HEK293 (cell line): ENCODE results near the gene NEGR1.

Source experiments
- CTCF ChIA-PET: fragments of 350-600 bp; formaldehyde crosslinking; extraction: SDS; loops from one replicate; lab custom pipeline; 2021; ENCODE audit warnings: antibody characterized with exemption; lab: Yijun Ruan, JAX
- POLR2A ChIA-PET: fragments of 300-600 bp; formaldehyde crosslinking; extraction: SDS; loops from one replicate; lab custom pipeline; 2020; ENCODE audit warnings: antibody characterized with exemption, inconsistent platforms; lab: Yijun Ruan, JAX
- H3K27ac ChIP-seq: fragments of 200-500 bp; sonication (Bioruptor generic); 2 replicates; pipeline ENCODE4 v1.5.1; 2014; ENCODE audit warnings: low read depth, low read length, control low read depth, inconsistent platforms; ENCODE audit errors: extremely low read depth
- H3K36me3 ChIP-seq, 2 experiments: fragments of 200-500 bp in 1 of 2; sonication (Bioruptor generic) in 1 of 2; 1 replicate in 1 of 2; 2 replicates in 1 of 2; pipeline ENCODE4 v1.5.1; 2014 to 2017; ENCODE audit warnings: inconsistent platforms in 2 of 2, low read length in 2 of 2; ENCODE audit not compliant: control insufficient read depth in 2 of 2, insufficient read depth in 1 of 2
- H3K4me1 ChIP-seq: fragments of 200-500 bp; sonication (Bioruptor generic); 2 replicates; pipeline ENCODE4 v1.5.1; 2014; ENCODE audit warnings: mild to moderate bottlenecking, low read length, inconsistent platforms; ENCODE audit not compliant: control insufficient read depth, insufficient read depth
- H3K4me3 ChIP-seq: 2 replicates; pipeline ENCODE4 v1.5.1; 2011; ENCODE audit warnings: low read depth, mild to moderate bottlenecking, control low read depth, low read length, moderate library complexity
- H3K9me3 ChIP-seq: fragments of 200-500 bp; sonication (Bioruptor generic); 2 replicates; pipeline ENCODE4 v1.5.1; 2014; ENCODE audit warnings: low read depth, low read length, inconsistent platforms; ENCODE audit not compliant: control insufficient read depth, insufficient read depth
- GLIS1 ChIP-seq: fragments of 450-650 bp; formaldehyde crosslinking; IDR thresholded peaks from 2 replicates; pipeline ENCODE4 v1.5.1; 2016; ENCODE audit warnings: missing biosample characterization, missing genetic modification characterization
- KLF8 ChIP-seq: fragments of 450-650 bp; formaldehyde crosslinking; IDR thresholded peaks from 2 replicates; pipeline ENCODE4 v1.5.1; 2016; ENCODE audit warnings: missing biosample characterization, missing genetic modification characterization
- PRDM1 ChIP-seq: fragments of 450-650 bp; formaldehyde crosslinking; IDR thresholded peaks from 2 replicates; pipeline ENCODE4; 2016; ENCODE audit warnings: missing biosample characterization, missing genetic modification characterization
- PRDM6 ChIP-seq: fragments of 450-650 bp; formaldehyde crosslinking; IDR thresholded peaks from 2 replicates; pipeline ENCODE4 v1.5.1; 2017; ENCODE audit warnings: missing biosample characterization, missing genetic modification characterization
- SALL2 ChIP-seq: fragments of 450-650 bp; formaldehyde crosslinking; IDR thresholded peaks from 2 replicates; pipeline ENCODE4 v1.5.0; 2017; ENCODE audit warnings: missing biosample characterization, mild to moderate bottlenecking, missing genetic modification characterization, borderline replicate concordance
- SCRT1 ChIP-seq: fragments of 450-650 bp; formaldehyde crosslinking; IDR thresholded peaks from 2 replicates; pipeline ENCODE4 v1.5.1; 2016; ENCODE audit warnings: missing biosample characterization, missing genetic modification characterization, borderline replicate concordance
- YY1 ChIP-seq: fragments of 450-650 bp; formaldehyde crosslinking; IDR thresholded peaks from 2 replicates; pipeline ENCODE4 v1.5.1; 2018; ENCODE audit warnings: missing biosample characterization, missing genetic modification characterization
- ZFP37 ChIP-seq: fragments of 450-650 bp; formaldehyde crosslinking; IDR thresholded peaks from 2 replicates; pipeline ENCODE4 v1.5.1; 2016; ENCODE audit warnings: missing biosample characterization, missing genetic modification characterization
- ZIC2 ChIP-seq: fragments of 450-650 bp; formaldehyde crosslinking; IDR thresholded peaks from 2 replicates; pipeline ENCODE4 v1.5.1; 2016; ENCODE audit warnings: missing biosample characterization, missing genetic modification characterization
- ZNF112 ChIP-seq: fragments of 450-650 bp; formaldehyde crosslinking; IDR thresholded peaks from 2 replicates; pipeline ENCODE4 v1.5.0; 2017; ENCODE audit warnings: missing biosample characterization, missing genetic modification characterization
- ZNF133 ChIP-seq: fragments of 450-650 bp; formaldehyde crosslinking; IDR thresholded peaks from 2 replicates; pipeline ENCODE4 v1.5.1; 2016; ENCODE audit warnings: missing biosample characterization, missing genetic modification characterization
- ZNF169 ChIP-seq: fragments of 450-650 bp; formaldehyde crosslinking; IDR thresholded peaks from 2 replicates; pipeline ENCODE4 v1.5.1; 2016; ENCODE audit warnings: missing biosample characterization, missing genetic modification characterization
- ZNF223 ChIP-seq: fragments of 450-650 bp; formaldehyde crosslinking; IDR thresholded peaks from 2 replicates; pipeline ENCODE4 v1.5.1; 2016; ENCODE audit warnings: missing biosample characterization, missing genetic modification characterization
- ZNF350 ChIP-seq: fragments of 450-650 bp; formaldehyde crosslinking; IDR thresholded peaks from 2 replicates; pipeline ENCODE4 v1.5.0; 2017; ENCODE audit warnings: missing biosample characterization, mild to moderate bottlenecking, missing genetic modification characterization
- ZNF362 ChIP-seq: fragments of 450-650 bp; formaldehyde crosslinking; IDR thresholded peaks from 2 replicates; pipeline ENCODE4 v1.5.1; 2016; ENCODE audit warnings: missing biosample characterization, missing genetic modification characterization
- ZNF366 ChIP-seq: fragments of 450-650 bp; formaldehyde crosslinking; conservative IDR thresholded peaks from 2 replicates; pipeline ENCODE4 v1.5.1; 2016; ENCODE audit warnings: missing biosample characterization, missing genetic modification characterization
- ZNF449 ChIP-seq: fragments of 450-650 bp; formaldehyde crosslinking; IDR thresholded peaks from 2 replicates; pipeline ENCODE4 v1.5.1; 2017; ENCODE audit warnings: missing biosample characterization, mild to moderate bottlenecking, missing genetic modification characterization, moderate library complexity
- ZNF561 ChIP-seq: fragments of 450-650 bp; IDR thresholded peaks from 2 replicates; pipeline ENCODE4 v1.5.1; 2018; ENCODE audit warnings: missing biosample characterization, missing genetic modification characterization, borderline replicate concordance
- ZNF571 ChIP-seq: fragments of 450-650 bp; formaldehyde crosslinking; IDR thresholded peaks from 2 replicates; pipeline ENCODE4 v1.5.0; 2017; ENCODE audit warnings: missing biosample characterization, missing genetic modification characterization
- ZNF580 ChIP-seq: fragments of 450-650 bp; formaldehyde crosslinking; IDR thresholded peaks from 2 replicates; pipeline ENCODE4 v1.5.1; 2016; ENCODE audit warnings: missing biosample characterization, missing genetic modification characterization
- ZNF624 ChIP-seq: fragments of 450-650 bp; formaldehyde crosslinking; IDR thresholded peaks from 2 replicates; pipeline ENCODE4 v1.5.1; 2017; ENCODE audit warnings: missing biosample characterization, missing genetic modification characterization
- ZNF692 ChIP-seq: fragments of 450-650 bp; formaldehyde crosslinking; IDR thresholded peaks from 2 replicates; pipeline ENCODE4 v1.5.1; 2016; ENCODE audit warnings: missing biosample characterization, missing genetic modification characterization
- ZNF707 ChIP-seq: fragments of 450-650 bp; formaldehyde crosslinking; IDR thresholded peaks from 2 replicates; pipeline ENCODE4 v1.5.1; 2016; ENCODE audit warnings: missing biosample characterization, missing genetic modification characterization
- ZNF747 ChIP-seq: fragments of 450-650 bp; formaldehyde crosslinking; IDR thresholded peaks from 2 replicates; pipeline ENCODE4 v1.5.1; 2016; ENCODE audit warnings: missing biosample characterization, missing genetic modification characterization
- ZNF843 ChIP-seq: fragments of 450-650 bp; formaldehyde crosslinking; IDR thresholded peaks from 2 replicates; pipeline ENCODE4 v1.5.1; 2016; ENCODE audit warnings: missing biosample characterization, missing genetic modification characterization
- ZSCAN18 ChIP-seq: fragments of 450-650 bp; formaldehyde crosslinking; IDR thresholded peaks from 2 replicates; pipeline ENCODE4 v1.5.1; 2016; ENCODE audit warnings: missing biosample characterization, missing genetic modification characterization
- ZSCAN23 ChIP-seq: fragments of 450-650 bp; formaldehyde crosslinking; IDR thresholded peaks from 2 replicates; pipeline ENCODE4 v1.5.1; 2016; ENCODE audit warnings: missing biosample characterization, missing genetic modification characterization

Gene NEGR1

GRCh38 chr1:71695084-71695483, 587.3 kb downstream of the NEGR1 start (continued):
- no peak for TF ChIP-seq ZNF692 (tag by site-specific recombination)
- no peak for TF ChIP-seq ZNF366 (tag by site-specific recombination)
- TF ChIP-seq ZFP37: no peak
- TF ChIP-seq ZNF112 (tag by site-specific recombination): no peak

GRCh38 chr1:71693581-71693980, 588.8 kb downstream of the NEGR1 start:
- Histone ChIP-seq H3K27ac (no peak overlapping the region), H3K9me3 (no peaks in the 10 kb centered on the region), H3K4me3 (no peak overlapping the region), H3K36me3 (no peaks in the 10 kb centered on the region), H3K4me1 (no peaks in the 10 kb centered on the region)
- ChIA-PET POLR2A (no interaction called here), CTCF (no interaction called here)
- TF ChIP-seq SCRT1 (tag by site-specific recombination): no peak
- no peak for TF ChIP-seq YY1 (tag by site-specific recombination)
- TF ChIP-seq ZNF624 (tag by site-specific recombination): no peak
- no peak for TF ChIP-seq ZNF571 (tag by site-specific recombination)
- TF ChIP-seq ZNF449 (tag by site-specific recombination): no peak
- TF ChIP-seq ZNF133: no peak
- TF ChIP-seq ZNF561 (tag by site-specific recombination): no peak
- TF ChIP-seq ZNF843: no peak
- TF ChIP-seq KLF8 (tag by site-specific recombination): no peak
- no peak for TF ChIP-seq ZNF223 (tag by site-specific recombination)
- no peak for TF ChIP-seq ZNF169 (tag by site-specific recombination)
- no peak for TF ChIP-seq SALL2 (tag by site-specific recombination)
- TF ChIP-seq ZNF362 (tag by site-specific recombination): no peak
- no peak for TF ChIP-seq GLIS1 (tag by site-specific recombination)
- no peak for TF ChIP-seq ZNF707 (tag by site-specific recombination)
- no peak for TF ChIP-seq ZNF747 (tag by site-specific recombination)
- no peak for TF ChIP-seq ZNF350 (tag by site-specific recombination)

GRCh38 chr1:71689635-71690034, 592.7 kb downstream of the NEGR1 start:
- ChIA-PET CTCF (no interaction called here), POLR2A (no interaction called here)
- no peaks in the 10 kb centered on the region for H3K36me3 ChIP-seq
- TF ChIP-seq PRDM1 (tag by site-specific recombination) (no peak), ZNF580 (no peak), ZSCAN18 (tag by site-specific recombination) (no peak), PRDM6 (no peak), ZIC2 (tag by site-specific recombination) (no peak), ZSCAN23 (tag by site-specific recombination) (no peak)

More at GRCh38 chr1:71689635-71690034, 592.7 kb downstream of the NEGR1 start:
- no peaks in the 10 kb centered on the region for H3K9me3 ChIP-seq
- no peaks in the 10 kb centered on the region for H3K4me1 ChIP-seq
- no peak overlapping the region for H3K4me3 ChIP-seq
- H3K27ac ChIP-seq: no peak overlapping the region
